H4 (cell line): ENCODE results near the gene SART3. TPM values are rescaled to one million over a fixed set of nuclear protein-coding genes. Genes with fewer than 3 reads are reported as not detected.
"Not testable (repeated sequence)": the region's sequence is repeated elsewhere in the genome, so short reads cannot be mapped to it uniquely, and the experiment has no call there.

Experiments
- DNase-seq: peaks from one replicate; pipeline ENCODE4 v3.0.0-alpha.2; 2015; ENCODE audit warnings: low spot score
- total RNA-seq: library from RNA; depleted of rRNA; stranded (reverse); fragments of >200 nt; shearing (Covaris generic); gene quantifications from 2 replicates; pipeline ENCODE4 v1.2.3, GENCODE V29; 2014

SART3 gene
- total RNA-seq, 1 experiment from 2014 or later = 44.8 TPM

DNA sequence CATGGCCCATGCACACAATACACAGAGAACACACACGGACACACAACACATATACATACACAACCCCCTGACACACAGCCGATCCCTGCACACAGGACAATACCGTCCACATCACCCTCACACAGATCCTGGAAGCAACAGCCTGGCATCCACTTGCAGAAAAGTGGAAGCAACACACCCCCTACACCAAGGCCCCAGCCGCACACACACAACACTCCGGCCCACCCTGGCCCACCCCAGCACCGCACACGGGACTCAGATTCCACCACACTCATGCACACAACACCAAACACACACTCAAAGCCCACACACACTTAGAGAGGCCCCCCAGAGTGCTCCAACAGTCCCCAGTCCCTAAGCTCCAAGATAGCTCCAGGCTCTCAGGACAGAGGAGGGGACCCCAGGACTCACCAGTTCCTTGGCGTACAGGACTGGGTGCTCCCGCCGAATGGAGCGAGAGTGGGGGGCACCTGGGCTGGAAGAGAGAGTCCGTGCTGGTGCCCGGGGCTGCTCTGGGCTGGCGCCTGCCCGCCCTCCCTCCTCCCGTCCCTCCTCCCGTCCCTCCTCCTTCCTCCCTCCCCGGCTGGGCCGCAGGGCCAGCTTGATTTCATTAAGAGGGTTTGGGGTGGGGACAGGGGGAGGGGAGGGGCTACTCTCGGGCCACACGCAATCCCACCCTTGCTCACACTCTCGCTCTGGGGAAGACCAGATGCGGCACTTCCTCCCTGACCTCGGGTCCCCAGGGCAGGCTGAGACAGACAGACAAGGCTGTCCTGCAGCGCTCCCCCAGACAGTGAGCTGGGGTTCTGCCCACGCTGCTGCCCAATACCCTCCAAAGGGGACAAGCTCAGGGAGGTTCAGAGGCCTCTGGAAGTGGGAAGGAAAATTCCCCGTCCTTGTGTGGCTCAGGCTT lies 36.8 kb upstream of the SART3 start, which contains the start of gene TMEM119:
TMEM119 (minus strand) TSS at position 526 of the 913 bp plus-strand sequence. CDS start 5,701 bp downstream, outside the sequence.
- DNase-seq = no peak

DNA sequence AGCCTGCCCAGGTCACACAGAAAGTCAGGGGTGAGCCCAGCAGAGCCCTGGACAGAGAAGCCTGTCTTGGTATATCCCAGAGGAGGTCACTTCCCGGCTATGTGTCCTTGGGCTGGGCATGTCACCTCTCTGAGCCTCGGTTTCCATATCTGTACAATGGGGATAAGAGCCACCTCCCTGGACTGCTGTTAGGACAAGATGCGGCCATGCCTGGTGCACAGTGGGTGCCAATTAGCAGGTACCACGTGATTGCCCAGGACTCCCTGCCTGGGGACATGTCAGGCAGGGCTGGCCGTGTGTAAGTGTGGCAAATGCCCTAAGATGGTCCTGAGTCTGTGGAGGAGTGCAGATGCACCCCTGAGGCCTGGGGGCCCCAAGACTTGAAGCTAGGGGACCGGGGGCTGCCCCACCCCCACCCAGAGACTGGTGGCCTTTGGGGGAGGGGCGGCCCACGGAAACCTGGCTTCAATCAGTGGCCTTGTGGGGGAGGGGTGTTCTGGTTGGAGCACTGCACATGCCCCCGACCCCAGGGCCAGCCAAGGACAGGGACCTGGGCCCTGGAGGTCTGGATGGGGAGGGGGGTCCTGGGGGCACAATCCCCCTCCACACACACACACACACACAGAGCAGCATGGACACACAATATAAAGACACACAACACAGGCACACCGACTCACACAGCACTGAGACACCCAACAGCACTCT lies 36.0 kb upstream of the SART3 start:
- no peak for DNase-seq

DNA sequence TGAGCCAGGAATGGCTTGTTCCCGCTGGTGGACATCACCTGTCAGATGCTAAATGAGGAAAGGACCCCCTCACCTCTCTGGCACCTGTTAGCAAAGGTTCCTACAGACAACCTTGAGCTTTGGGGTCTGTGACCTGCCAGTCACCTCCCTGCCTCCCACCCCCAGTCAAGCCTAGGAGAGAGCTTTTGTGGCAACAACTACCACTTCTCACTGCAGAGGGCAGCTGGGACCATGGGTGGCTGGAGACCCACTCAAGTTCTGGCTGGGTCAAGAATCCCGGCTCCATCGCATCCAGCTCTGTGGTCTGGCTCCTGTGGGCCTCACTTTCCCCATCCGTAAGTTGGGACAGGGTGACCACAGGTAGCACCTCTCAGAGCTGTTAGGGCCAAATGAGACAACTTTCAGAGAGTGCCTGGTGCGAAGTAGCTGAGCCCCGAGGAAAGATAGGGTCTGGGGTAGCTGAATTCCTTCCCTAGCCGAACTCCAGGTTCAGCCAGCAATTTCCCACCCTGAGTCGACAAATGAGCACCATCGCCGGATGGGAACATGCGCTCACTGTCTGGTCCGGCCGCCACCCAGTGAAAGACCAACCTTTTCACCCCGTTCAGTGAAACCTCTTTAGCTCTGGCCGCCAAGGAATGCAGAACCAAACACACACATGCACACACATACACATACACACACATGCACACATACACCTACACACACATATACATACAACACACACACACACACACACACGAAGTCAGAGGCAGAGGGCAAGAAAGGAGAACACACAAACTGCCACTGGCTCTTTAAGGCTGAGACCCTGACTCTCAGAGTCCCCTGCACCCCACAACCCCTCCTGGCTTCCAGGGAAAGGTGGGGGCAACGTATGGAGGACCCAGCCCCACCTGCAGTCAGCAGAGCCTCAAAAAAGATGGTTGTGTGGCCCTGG lies 35.0 kb upstream of the SART3 start:
- no peak for DNase-seq

DNA sequence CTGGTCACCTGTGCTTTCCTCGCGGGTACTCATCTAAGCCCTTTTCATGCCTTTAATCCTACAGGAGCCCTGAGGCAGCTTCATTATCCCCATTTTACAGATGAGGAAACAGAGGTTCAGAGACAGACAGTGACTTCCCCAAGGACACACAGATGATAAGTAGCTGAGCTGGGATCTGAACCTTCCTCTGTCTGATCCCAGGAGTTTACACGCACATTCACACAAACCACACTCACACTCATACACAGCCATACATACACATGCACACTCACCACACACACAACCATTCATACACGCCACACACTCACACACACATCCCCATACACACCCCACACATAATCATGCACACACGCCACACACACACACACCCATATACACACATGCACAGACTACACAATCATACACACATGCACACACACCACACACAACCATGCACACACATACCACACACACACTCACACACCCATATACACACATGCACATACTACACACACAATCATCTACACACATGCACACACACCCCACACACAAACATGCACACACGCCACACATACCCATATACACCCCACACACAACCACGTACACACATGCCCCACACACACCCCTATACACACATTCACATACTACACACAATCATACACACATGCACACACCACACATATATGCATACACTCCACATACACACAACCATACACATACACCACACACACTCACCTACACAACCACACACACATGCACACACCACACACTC lies 34.2 kb upstream of the SART3 start:
- DNase-seq = no peak

DNA sequence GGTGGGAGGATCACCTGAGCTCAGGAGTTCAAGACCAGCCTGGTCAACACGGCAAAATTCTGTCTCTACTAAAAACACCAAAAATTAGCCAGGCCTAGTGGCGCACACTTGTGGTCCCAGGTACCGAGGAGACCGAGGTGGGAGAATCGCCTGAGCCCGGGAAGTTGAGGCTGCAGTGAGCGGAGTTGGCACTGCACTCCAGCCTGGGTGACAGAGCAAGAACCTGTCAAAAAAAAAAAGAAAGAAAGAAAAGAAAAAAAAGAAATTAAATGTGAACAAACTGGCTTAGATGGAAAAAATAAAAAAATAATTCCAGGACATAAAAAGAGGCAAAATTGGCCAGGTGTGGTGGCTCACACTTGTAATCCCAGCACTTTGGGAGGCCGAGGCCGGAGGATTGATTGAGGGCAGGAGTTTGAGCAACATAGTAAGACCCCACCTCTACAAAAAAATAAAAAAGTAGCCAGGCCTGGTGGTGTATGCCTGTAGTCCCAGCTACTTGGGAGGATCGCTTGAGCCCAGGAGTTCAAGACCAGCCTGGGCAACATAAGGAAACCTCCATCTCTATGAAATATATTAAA lies 33.4 kb upstream of the SART3 start:
- DNase-seq = no peak

DNA sequence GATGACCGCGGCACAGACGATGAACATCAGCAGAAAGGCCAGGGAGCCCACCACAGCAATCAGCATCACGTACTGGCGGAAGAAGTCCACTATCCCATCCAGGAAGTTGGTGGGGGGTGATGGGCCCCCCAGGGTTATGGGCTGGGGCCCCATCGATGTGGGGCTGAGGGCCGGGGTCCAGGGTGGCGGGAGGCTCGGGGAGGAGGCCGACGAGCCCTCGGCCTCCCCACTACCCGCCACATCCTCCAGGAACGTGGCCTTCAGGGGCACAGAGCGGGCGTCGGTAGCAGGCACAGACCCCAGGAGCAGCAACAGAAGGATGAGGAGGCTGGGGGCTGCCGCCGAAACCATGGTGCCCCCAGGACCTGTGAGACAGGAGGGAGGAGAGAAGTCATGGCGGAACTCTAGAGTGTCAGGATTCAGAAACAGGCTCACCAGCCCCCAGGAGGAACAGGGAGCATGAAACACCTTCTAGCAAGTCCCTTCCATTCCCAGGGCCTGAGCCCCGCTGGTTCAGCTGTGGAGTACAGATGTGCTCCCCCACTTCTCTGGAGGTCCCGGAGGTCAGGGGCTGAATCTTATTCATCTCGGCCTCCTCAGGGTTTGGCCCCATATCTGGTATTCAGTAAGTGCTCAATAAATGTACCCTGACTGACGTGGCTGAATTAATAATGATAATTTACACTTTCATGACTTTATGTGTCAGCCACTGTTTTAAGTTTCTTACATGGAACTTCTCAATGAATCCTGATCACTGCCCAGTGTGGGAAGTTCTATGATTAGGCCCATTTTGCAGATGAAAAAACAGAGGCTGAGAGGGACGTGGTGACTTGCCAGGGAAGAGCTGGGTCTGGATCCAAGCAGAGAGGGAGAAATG lies 31.3 kb upstream of the SART3 start:
- DNase-seq = no peak

DNA sequence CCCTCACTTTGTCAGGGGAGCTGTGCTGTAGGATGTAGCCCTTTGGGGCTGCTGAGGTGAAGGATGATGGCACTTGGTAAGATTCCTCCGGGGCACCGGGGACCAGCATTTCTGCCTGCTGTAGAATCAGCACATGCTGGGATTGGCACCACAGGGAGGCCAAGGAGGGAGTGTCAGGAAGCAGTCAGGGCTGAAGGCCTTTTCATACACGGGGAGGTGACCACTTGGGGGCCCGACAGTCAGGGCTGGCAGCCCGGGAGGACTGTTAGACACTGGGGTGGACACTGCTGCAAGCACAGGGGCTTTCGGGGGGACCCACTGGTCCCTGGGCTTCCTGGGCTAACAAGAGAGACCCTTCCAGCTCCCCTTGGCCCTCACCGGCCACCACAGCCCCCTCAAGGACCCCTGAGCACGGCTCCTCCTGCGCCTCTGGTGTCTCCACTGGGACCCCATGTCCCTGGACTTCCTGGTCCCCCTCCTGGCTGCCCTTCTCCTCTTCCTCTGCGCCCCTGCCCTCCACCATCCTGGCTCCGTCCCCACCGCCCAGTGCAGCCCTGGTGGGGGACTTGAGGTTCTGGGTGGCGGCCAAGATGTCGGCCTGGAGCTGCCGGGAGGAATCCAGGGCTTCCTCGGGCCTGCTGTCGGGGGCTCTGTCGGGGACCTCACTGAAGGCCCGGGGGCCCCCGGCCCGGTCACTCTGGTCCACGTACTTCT lies 30.5 kb upstream of the SART3 start:
- no peak for DNase-seq

DNA sequence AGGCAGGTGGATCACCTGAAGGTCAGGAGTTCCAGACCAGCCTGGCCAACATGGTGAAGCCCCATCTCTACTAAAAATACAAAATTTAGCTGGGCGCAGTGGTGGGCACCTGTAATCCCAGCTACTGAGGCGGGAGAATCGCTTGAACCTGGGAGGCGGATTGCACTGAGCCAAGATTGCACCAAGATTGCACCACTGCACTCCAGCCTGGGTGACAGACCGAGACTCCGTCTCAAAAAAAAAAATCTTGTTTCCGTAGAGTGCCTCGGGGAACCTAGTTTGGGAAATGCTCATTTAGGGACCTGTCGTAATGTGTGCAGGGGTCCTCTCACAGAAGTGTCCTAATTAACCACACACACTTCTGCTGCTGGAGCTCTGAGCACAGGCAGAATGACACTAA lies 29.5 kb upstream of the SART3 start:
- not testable (repeated sequence) for DNase-seq

DNA sequence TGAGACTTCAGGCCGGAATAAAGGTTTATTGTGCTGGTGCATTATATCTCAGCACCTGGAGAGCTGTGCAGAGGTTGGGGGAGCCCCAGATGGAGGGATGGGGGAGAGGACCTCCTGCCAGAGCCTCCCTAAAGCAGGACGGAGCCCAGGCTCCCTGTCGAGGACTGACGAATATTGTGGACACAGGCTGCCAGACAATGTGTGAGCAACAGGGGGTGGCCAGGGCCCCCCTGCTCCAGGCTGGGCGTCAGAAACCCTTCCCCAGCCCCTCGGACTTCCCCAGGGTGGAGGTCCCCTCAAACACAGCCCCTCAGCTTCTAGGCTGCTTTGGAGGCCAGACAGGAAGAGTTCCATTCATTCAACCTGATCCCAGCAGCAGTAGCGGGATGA lies 28.9 kb upstream of the SART3 start:
- DNase-seq = no peak

DNA sequence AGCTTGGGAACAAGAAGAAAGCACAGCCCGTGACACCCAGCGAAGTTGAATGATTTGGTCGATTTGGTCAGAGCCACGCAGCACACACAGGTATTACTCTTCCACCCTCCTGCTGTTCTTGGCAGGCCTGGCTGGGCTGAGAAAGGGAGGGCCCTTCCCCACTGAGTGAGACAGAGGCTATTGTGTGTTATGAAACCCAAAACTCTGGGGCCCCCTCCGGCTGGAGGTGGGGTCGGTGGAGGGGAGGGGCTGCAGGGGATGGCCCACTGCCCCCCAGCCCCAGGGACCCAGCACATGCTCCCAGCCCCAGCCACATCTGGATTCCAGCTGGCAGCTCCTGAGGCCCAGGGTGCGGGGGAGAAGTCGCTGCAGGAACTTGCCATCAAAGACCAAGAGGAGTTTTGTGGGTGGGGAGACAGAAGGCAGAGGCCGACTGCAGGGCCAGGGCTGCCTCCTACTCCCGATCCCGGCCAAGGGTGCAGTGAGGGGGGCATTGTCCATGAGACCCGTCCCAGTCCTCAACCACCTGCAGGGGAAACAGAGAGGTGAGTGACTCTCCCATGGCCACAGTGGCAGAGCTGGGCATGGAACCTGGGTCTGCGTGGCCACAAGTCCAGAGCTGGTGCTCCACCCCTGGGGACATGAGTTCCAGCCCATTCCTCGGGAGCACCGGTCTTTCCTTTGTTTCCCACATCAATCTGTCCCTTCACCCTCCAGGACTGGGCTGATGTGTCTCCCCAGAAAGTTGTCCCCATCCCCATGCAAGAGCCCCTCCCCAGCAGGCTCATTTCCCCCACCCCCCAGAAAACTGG lies 28.3 kb upstream of the SART3 start:
- DNase-seq = no peak

DNA sequence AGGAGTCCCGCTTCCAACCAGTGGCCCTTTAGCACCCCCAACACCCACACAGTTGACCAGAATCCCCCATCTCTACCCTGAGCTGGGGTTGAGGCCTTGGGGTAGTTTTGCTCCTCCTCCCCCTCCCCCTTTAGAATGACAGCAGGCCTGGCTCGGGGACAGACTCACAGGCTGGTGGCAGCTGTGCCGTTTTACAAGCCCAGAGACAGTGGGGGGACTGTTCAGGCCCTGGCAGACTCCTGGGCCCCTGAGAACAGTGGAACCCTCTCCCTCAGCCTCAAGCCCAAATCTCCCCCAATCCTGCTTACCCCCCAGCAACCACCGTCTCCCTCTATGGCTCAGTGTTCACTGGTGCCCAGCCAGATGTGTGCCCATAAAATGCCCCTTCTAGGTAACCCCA lies 26.9 kb upstream of the SART3 start:
- no peak for DNase-seq

DNA sequence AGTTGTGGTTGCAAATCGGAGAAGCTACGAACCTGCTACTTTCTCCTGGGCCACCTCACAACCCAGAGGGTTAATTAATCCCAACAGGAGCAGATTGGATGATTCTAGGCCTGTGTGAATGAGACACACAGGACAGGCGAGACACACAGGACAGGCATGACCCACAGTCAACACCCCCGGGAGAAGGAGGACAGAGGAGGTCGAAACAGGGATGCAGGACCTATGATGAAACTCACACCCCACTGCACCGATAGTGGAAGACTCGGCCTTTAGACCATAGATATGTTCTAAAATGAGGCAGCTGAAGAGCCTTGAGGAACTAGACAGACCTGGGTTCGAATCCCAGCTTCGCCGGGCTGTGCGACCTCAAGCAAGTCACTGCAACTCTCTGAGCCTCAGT lies 25.3 kb upstream of the SART3 start:
- no peak for DNase-seq

DNA sequence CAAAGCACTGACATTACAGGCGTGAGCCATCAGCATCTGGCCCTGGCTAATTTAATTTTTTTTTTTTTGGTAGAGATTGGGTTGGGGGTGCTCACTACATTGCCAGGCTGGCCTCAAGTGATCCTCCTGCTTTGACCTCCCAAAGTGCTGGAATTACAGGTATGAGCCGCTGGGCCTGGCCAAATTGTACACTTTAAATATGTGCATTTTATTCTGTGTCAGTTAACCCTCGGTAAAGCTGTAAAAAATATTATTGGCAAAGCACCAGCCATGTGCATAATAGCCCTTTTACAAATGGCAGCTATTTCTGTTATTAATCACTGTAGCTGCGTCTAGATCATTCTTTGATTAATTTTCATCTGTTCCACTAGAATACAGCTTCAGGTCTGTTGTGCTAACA lies 24.9 kb upstream of the SART3 start:
- DNase-seq = no peak

DNA sequence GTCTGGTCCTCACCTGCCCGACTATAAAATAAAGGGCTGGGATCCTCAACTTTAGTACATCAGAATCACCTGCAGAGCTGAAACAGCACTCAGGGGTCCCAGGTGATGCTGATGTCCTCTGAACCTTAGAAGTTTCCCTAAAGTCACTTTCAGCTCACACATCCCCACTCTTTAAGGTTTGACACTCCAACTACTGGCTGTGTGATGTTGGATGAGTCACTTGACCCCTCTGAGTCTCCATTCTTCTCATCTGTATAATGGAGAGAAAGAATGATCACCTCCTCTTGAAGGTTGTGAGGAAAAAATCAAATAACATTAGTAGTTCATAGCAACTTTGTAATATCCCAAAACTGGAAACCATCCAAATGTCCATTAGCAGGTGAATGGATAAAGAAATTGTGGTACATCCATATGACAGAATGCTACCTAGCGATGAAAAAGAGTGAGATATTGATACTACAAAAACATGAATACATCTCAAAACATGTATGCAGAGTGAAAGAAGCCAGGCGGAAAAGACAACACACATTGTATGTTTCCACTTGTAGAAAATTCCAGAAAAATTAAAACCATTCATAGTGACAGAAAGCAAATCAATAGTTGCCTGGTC lies 23.6 kb upstream of the SART3 start:
- no peak for DNase-seq

DNA sequence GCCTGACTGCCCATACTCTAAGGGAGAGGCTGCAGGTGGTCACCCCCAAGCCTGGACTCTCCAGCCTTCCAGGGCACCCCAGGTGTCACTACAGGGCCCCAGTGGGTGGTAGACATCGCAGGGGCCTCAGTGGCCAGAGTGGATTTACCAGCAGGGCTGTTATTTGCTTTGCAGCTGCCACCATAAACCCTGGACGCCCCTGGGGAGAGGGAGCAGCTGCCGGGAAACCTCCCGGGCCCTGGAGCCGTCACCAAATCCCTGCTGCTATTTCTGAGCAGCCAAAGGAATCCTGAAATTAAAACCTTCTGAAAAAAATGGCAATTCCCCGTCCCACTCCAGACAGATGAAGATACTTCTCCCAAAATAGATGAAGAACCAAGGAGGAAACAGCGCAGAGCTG lies 23.0 kb upstream of the SART3 start:
- DNase-seq = no peak

DNA sequence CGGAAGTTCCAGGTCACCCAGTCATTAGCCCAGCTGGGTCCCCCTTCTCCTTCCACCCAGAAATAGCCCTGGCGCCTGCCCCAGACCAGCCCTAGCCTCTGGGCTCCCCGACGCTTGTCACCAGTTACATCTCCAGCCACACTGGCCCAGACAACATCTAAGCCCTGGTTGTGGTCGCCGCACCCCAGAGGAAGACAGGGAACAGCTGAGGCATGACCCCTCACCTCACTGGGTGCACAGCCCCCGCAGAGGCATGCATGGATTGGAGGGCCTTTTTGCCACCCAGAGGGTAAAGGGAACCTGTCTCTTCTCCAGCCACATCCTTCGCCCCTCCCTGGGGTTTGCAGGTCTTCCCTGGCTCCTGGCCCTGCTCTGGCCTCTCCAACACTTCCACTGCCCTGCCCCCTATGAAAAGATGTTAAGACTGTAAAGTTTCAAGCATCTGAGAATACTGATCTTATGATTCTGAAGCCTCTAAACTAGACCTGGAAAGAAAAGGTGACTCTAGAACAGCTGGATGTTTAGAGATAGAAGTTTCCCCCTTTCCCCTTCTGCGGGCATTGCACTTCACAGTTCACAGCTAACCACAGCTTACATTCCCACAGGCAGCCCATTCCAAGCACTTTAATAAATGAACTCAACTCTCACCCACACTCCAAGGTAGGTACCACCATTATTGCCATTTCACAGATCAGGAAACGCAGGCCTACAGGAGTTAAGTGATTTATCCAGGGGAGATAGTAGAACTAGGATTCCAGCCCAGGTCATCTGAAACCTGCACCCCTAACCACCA lies 22.2 kb upstream of the SART3 start:
- no peak for DNase-seq

DNA sequence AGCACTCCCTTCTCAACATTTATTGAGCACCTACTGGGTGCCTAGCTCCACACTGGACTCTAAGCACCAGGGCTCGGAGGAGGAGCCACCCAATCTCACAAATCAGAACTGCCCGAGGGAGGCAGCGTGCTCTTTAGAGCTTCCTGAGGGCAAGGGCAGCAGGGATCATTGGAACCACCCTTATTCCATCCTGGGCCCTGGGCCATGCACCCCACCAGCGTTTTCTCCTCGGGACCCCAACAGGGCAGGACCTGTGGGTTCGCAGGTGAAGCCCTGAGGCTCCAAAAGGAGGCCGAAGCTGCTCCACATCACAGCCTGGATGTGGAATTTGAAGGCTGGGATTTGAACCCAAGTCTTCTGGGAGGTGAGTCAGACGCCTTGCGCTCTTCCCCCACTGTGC lies 21.5 kb upstream of the SART3 start:
- DNase-seq = no peak
